Endothelial cell of umbilical vein (primary cell): ENCODE results near the gene NUCKS1. TPM values are rescaled to one million over a fixed set of nuclear protein-coding genes. Genes with fewer than 3 reads are reported as not detected.

Source experiments
- BruUV-seq: library from RNA; stranded (reverse); fragments of 400-500 nt; replicated peaks from 2 replicates; lab custom pipeline; 2021; lab: Mats Ljungman, UMichigan
- CTCF ChIA-PET: fragments of 300-600, 350-600 bp; sonication (Branson Sonifier 250); formaldehyde crosslinking; loops from one replicate; lab custom pipeline; 2021; ENCODE audit warnings: antibody characterized with exemption, inconsistent platforms; lab: Charles Lee
- POLR2A ChIA-PET: fragments of 300-600, 350-600 bp; sonication (Branson Sonifier 250); formaldehyde crosslinking; loops from one replicate; lab custom pipeline; 2021; ENCODE audit warnings: antibody characterized with exemption, inconsistent platforms; lab: Charles Lee
- DNase-seq: peaks from one replicate; pipeline ENCODE4 v3.0.0-alpha.2; 2011; ENCODE audit warnings: low read depth, low spot score
- FAIRE-seq: peaks from 2 replicates; lab custom pipeline; 2011; peaks lifted over from hg19 to GRCh38; lab: Jason Lieb, UNC
- H2AFZ ChIP-seq: 2 replicates; pipeline ENCODE4 v1.6.0; 2012; ENCODE audit warnings: low read depth, low read length, control low read depth, inconsistent platforms
- H3K27ac ChIP-seq: 2 replicates; pipeline ENCODE4 v1.5.1; 2011; ENCODE audit warnings: low read depth, mild to moderate bottlenecking, control low read depth, low read length, moderate library complexity; ENCODE audit not compliant: insufficient read depth
- H3K27me3 ChIP-seq, 2 experiments: 2 replicates each; pipeline versions ENCODE4 v1.6.0 to v1.6.1; 2011; ENCODE audit warnings: low read length in 2 of 2, mixed read lengths in 1 of 2; ENCODE audit not compliant: control insufficient read depth in 2 of 2, insufficient read depth in 2 of 2
- H3K36me3 ChIP-seq, 2 experiments: 2 replicates in 1 of 2; 3 replicates in 1 of 2; pipeline ENCODE4 v1.5.1; 2011; ENCODE audit warnings: low read length in 2 of 2, mild to moderate bottlenecking in 1 of 2, moderate library complexity in 1 of 2; ENCODE audit not compliant: control insufficient read depth in 2 of 2, insufficient read depth in 2 of 2; ENCODE audit errors: extremely low read depth in 1 of 2
- H3K4me1 ChIP-seq: 3 replicates; pipeline ENCODE4 v1.5.1; 2011; ENCODE audit warnings: mild to moderate bottlenecking, low read length; ENCODE audit not compliant: control insufficient read depth, insufficient read depth; ENCODE audit errors: extremely low read depth
- H3K4me2 ChIP-seq: 2 replicates; pipeline ENCODE4 v1.6.1; 2011; ENCODE audit warnings: low read length, control low read depth, mixed read lengths; ENCODE audit not compliant: insufficient read depth
- H3K4me3 ChIP-seq, 3 experiments: fragments of 200-600 bp in 1 of 3; sonication (generic), shearing (Covaris generic) in 1 of 3; replicated peaks in 1 of 3; 2 replicates each; pipeline ENCODE4 v1.5.1; 2011 to 2016; ENCODE audit warnings: control low read depth in 3 of 3, low read length in 3 of 3, mild to moderate bottlenecking in 2 of 3, inconsistent platforms in 1 of 3, low read depth in 1 of 3, moderate library complexity in 1 of 3; ENCODE audit not compliant: insufficient read depth in 1 of 3
- H3K79me2 ChIP-seq: 2 replicates; pipeline ENCODE4 v1.6.0; 2012; ENCODE audit warnings: low read length, inconsistent platforms; ENCODE audit not compliant: control insufficient read depth, insufficient read depth
- H3K9ac ChIP-seq: replicated peaks from 2 replicates; pipeline ENCODE3; 2011; ENCODE audit warnings: low read length, control low read depth; ENCODE audit not compliant: insufficient read depth; ENCODE audit errors: extremely low read depth
- H3K9me1 ChIP-seq: replicated peaks from 3 replicates; pipeline ENCODE4 v1.6.0; 2011; ENCODE audit warnings: mild to moderate bottlenecking, low read length; ENCODE audit not compliant: control insufficient read depth, insufficient read depth; ENCODE audit errors: extremely low read depth
- H3K9me3 ChIP-seq: replicated peaks from 2 replicates; pipeline ENCODE4 v1.5.1; 2012; ENCODE audit warnings: low read length, inconsistent platforms; ENCODE audit not compliant: control insufficient read depth, insufficient read depth
- H4K20me1 ChIP-seq: replicated peaks from 2 replicates; pipeline ENCODE3; 2011; ENCODE audit warnings: mild to moderate bottlenecking, low read length; ENCODE audit not compliant: control insufficient read depth, insufficient read depth; ENCODE audit errors: extremely low read depth
- EZH2 ChIP-seq: IDR thresholded peaks from 2 replicates; pipeline ENCODE4 v1.6.1; 2012; ENCODE audit warnings: borderline replicate concordance, low read depth, mild to moderate bottlenecking, moderate library complexity, low read length, inconsistent platforms; ENCODE audit not compliant: severe bottlenecking
- FOS ChIP-seq: IDR thresholded peaks from 2 replicates; pipeline ENCODE4 v1.6.1; 2011; ENCODE audit warnings: mild to moderate bottlenecking, low read length, moderate library complexity, borderline replicate concordance; ENCODE audit not compliant: insufficient read depth
- JUN ChIP-seq: IDR thresholded peaks from 2 replicates; pipeline ENCODE4 v1.6.1; 2011; ENCODE audit warnings: borderline replicate concordance, low read depth; ENCODE audit not compliant: insufficient read length, insufficient read depth
- MYC ChIP-seq: IDR thresholded peaks from one replicate; pipeline ENCODE4 v1.6.1; 2011; ENCODE audit warnings: mild to moderate bottlenecking, low read depth, low read length
- POLR2A ChIP-seq: IDR thresholded peaks from 2 replicates; pipeline ENCODE4 v1.6.1; 2012; ENCODE audit warnings: low read depth, mild to moderate bottlenecking, control low read depth, low read length
- POLR2AphosphoS5 ChIP-seq: IDR thresholded peaks from 2 replicates; pipeline ENCODE4 v1.6.1; 2012; ENCODE audit warnings: low read depth, mild to moderate bottlenecking, control low read depth, low read length, moderate library complexity; ENCODE audit not compliant: insufficient read depth
- dilution Hi-C: fragments of 300-500 bp; cut with MboI; formaldehyde crosslinking; loops from one replicate; pipeline ENCODE4 v1.15.0; 2019; ENCODE audit warnings: low sequenced_read_pairs; ENCODE audit not compliant: extremely low pct_ligation_motif_present
- intact Hi-C: fragments of 100-400 bp; cut with micrococcal nuclease; formaldehyde crosslinking; loops from one replicate; pipeline ENCODE4 v1.10.0; 2022
- polyA plus RNA-seq, 4 experiments: library from polyadenylated mRNA; depleted of rRNA in 3 of 4; stranded (reverse) in 3 of 4; unstranded in 1 of 4; fragments of >200 nt; gene quantifications; 2 replicates each; pipeline versions ENCODE4 v1.2.1 to v1.2.3, GENCODE V29; 2011 to 2012; ENCODE audit warnings: missing spikeins in 1 of 4
- total RNA-seq: library from RNA; stranded (reverse); gene quantifications from 2 replicates; pipeline ENCODE4 v1.2.3, GENCODE V29; 2021
- TF ChIP-seq, protein P1 (sequence below): IDR thresholded peaks from 2 replicates; pipeline ENCODE4 v1.6.1; 2011; ENCODE audit not compliant: insufficient read depth, insufficient read length
- TF ChIP-seq, protein P2 (sequence below), 2 donors: IDR thresholded peaks; 1 replicate in 1 of 2; 2 replicates in 1 of 2; pipeline ENCODE4 v1.5.1; 2011; ENCODE audit warnings: low read length in 2 of 2, mild to moderate bottlenecking in 2 of 2, moderate library complexity in 2 of 2, control low read depth in 1 of 2, inconsistent platforms in 1 of 2, low read depth in 1 of 2; ENCODE audit not compliant: insufficient read depth in 1 of 2; ENCODE audit errors: extremely low read depth in 1 of 2

The NUCKS1 gene
- total and polyA plus RNA-seq, 2 donors (not counting 3 experiments of a cell fraction or from before 2014, with no cell fraction given): 53.7 to 282 TPM

DNA sequence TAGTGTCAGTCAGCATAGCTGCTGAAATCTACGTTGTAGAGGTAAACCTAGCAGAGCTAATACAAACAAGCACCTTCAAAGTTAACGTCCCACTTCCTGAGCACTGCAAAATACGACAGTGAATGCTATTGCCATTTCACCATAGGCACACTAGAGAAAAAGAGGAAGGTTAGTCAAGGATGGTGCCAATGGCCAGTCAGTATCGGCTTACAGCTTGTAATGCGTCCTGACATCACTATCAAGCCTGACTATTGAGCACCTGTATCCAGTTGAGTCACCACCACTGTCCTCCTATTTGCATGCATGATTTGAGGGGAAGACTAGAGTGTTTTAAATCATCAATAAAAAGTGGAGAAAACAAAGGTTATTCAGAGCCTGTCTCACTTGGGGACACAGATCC lies 34.4 kb downstream of the NUCKS1 start:
- POLR2A ChIA-PET: no interaction called here
- H3K36me3 ChIP-seq: peaks cover 11 to 45% of the 10 kb centered on the region in 2 experiments
- no peak for FAIRE-seq

More for the DNA sequence above, 34.4 kb downstream of the NUCKS1 start:
- H3K9ac ChIP-seq: no peak overlapping the region
- dilution Hi-C loops: no loop called here
- no peaks in the 10 kb centered on the region for H3K9me1 ChIP-seq
- H3K9me3 ChIP-seq: no peaks in the 10 kb centered on the region
- no peak overlapping the region for H3K27ac ChIP-seq
- H3K4me1 ChIP-seq: no peaks in the 10 kb centered on the region
- H3K4me3 ChIP-seq: no peak overlapping the region
- H2AFZ ChIP-seq: no peak overlapping the region
- BruUV-seq: no TSS peak
- no peak overlapping the region for H3K4me2 ChIP-seq
- DNase-seq: no peak
- CTCF ChIA-PET: interaction anchor here (1.1 to 10.7 kb wide), 3 partner anchors 9 to 124 kb away, joined by 4 to 908 read pairs (median 139); no protein-coding TSS in a partner anchor
- H3K27me3 ChIP-seq: no peaks in the 10 kb centered on the region
- H4K20me1 ChIP-seq: peaks cover 1% of the 10 kb centered on the region
- TF ChIP-seq POLR2A: no peak
- no peak for TF ChIP-seq JUN
- TF ChIP-seq EZH2: no peak
- TF ChIP-seq POLR2AphosphoS5: no peak
- TF ChIP-seq, protein P1, sequence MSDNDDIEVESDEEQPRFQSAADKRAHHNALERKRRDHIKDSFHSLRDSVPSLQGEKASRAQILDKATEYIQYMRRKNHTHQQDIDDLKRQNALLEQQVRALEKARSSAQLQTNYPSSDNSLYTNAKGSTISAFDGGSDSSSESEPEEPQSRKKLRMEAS: no peak
- TF ChIP-seq, protein P2, sequence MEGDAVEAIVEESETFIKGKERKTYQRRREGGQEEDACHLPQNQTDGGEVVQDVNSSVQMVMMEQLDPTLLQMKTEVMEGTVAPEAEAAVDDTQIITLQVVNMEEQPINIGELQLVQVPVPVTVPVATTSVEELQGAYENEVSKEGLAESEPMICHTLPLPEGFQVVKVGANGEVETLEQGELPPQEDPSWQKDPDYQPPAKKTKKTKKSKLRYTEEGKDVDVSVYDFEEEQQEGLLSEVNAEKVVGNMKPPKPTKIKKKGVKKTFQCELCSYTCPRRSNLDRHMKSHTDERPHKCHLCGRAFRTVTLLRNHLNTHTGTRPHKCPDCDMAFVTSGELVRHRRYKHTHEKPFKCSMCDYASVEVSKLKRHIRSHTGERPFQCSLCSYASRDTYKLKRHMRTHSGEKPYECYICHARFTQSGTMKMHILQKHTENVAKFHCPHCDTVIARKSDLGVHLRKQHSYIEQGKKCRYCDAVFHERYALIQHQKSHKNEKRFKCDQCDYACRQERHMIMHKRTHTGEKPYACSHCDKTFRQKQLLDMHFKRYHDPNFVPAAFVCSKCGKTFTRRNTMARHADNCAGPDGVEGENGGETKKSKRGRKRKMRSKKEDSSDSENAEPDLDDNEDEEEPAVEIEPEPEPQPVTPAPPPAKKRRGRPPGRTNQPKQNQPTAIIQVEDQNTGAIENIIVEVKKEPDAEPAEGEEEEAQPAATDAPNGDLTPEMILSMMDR (IDR thresholded peaks at IDR 0.05; ENCODE audit: extremely low read depth in 1 of 2, insufficient read depth in 1 of 2, low read depth in 1 of 2, low read length in 2 of 2): no peak
- no peak for TF ChIP-seq MYC
- no peak for TF ChIP-seq FOS
- H3K79me2 ChIP-seq: peaks cover 2% of the 10 kb centered on the region
- intact Hi-C loops: no loop called here
